Measurements from ENCODE around the gene LIG1. TPM values are rescaled to one million over a fixed set of nuclear protein-coding genes. Genes with fewer than 3 reads are reported as not detected.
"Not testable (repeated sequence)": the region's sequence is repeated elsewhere in the genome, so short reads cannot be mapped to it uniquely, and the experiment has no call there.

The LIG1 gene
- total RNA-seq, 1 donor from 2014 or later: 37.5 TPM

DNA sequence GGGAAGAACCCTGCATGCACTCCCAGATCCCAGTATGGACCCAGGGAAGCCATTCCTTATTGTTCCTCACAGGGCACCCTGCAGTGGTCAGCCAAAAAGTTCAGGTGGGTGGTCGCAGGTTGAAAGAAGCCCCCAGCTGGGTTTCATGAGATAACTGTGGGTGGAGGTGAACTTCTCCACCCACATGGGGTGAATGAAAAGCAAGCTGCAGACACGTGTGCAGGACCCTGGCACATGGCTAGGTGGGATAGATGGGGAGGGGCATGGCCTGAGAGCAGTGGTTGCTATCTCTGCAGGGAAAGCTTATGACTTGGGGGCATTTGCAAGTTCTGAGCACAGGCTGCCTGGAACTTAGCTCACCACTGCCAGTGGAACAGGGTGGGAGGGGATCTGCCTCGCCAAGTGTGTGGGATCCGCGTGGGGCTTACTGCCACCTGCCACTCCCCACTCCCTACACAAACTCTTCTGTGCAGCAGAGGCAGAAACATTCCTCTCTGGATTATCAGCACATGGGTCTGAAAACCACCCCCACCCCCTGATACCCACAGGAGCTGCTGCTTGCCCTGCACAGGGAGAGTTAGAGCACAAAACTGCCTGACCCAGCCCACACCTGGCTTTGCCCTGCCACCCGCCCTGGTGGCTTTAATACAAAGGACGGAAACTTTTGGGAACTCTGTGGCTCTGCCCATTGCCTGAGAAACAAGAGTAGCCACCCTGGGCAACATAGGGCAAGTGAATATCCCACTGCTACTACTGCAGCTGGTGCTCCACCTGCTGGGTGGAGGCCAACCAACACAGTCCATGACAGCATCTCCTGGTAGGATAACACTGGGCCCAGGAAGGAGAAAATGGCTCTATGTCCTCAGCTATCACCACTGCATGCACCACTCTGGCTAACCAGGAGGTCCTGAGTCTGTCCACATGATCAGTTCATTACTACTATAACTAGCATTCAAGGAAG lies 84.0 kb downstream of the LIG1 start:
- no peak for DNase-seq (ENCODE audit: low read depth in 2 of 2)

DNA sequence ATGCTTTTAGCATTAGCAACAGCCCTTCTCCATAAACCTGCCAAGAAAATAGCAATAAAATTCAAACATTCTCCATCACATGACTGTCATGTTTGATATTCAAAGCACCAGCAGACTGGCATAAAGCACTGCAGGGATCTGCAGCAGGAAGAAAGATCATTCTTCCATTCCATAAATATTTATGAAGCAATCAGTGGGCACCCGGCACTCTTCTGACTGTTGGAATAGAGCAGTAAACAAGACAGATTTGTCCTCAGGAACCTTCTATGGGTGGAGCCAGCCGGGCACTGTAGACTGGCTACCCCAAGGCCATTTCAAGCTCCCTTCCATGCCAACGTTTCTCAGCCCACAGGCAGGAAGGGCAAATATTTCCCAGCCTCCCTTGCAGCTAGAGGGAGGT lies 85.1 kb downstream of the LIG1 start:
- no peak for DNase-seq (ENCODE audit: low read depth in 2 of 2)

DNA sequence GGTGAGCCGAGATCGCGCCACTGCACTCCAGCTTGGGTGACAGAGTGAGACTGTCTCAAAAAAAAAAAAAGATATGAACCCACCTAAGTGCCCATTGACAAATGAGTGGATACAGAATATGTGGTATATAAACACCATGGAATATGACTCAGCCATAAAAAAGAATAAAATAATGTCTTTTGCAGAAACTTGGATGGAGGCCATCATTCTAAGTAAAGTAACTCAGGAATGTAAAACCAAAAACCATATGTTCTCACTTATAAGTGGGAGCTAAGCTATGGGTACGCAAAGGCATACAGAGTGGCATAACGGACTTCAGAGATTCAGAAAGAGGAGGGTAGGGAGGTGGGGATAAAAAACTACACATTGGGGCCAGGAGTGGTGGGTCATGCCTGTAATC lies 89.0 kb downstream of the LIG1 start:
- DNase-seq (ENCODE audit: low read depth in 2 of 2): no peak

DNA sequence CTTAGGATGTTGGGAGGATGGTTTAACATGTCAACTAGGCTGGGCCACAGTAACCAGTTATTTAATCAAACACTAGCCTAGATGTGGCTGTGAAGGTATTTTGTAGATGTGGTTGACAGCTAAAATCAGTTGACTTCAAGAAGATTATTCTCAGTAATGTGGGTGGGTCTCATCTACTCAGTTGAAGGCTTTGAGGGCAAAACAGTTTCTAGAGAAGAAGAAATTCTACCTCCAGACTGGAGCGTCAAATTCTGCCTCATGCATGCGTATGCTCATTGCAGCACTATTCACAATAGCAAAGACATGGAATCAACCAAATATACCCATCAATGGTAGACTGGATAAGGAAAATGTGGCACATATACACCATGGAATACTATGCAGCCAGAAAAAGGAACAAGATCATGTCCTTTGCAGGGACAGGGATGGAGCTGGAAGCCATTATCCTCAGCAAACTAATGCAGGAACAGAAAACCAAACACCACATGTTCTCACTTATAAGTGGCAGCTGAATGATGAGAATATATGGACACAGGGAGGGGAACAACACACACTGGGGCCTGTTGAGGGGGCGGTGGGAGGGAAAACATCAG lies 99.9 kb downstream of the LIG1 start:
- DNase-seq (ENCODE audit: low read depth in 2 of 2): not testable (repeated sequence)

DNA sequence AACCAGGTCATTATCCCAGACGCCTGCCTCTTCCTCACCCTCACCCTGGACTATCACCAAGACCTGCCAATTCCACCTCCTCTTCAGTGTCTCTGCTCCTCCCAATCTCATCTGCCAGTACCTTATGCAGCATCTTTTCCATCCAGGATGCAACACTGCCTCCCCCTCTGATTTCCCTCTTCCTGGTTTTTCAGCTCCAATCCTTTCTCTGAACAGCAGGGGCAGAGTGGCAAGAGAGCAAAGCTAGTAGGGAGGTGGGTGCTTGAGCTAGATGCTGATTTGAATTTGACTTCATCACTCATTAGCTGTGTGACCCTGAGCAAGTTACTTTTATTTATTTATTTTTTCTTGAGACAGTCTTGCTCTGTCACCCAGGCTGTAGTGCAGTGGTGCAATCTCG lies 100.7 kb downstream of the LIG1 start:
- DNase-seq (ENCODE audit: low read depth in 2 of 2): no peak

Other genes starting within 250 kb of the LIG1 start
- gene BSPH1, start 178.2 kb downstream of the LIG1 start, total RNA-seq: not detected in 2 replicates
- gene ELSPBP1, start 175.7 kb downstream of the LIG1 start, total RNA-seq: not detected in 2 replicates
- not detected in 2 replicates for gene CABP5, start 126.3 kb downstream of the LIG1 start, total RNA-seq
- 67.7 and 108 TPM in 2 replicates for gene PLA2G4C, start 59.5 kb downstream of the LIG1 start, total RNA-seq
- gene ZSWIM9, start 336 bp upstream of the LIG1 start, total RNA-seq: 2.2 and 3.3 TPM in 2 replicates
- 40.4 and 75.2 TPM in 2 replicates for gene CARD8, start 85.6 kb upstream of the LIG1 start, total RNA-seq
- 0.51 and 0.77 TPM in 2 replicates for gene ZNF114, start 99.7 kb upstream of the LIG1 start, total RNA-seq
- 3.3 and 3.4 TPM in 2 replicates for gene EMP3, start 155.2 kb upstream of the LIG1 start, total RNA-seq
- gene TMEM143, start 193.6 kb upstream of the LIG1 start, total RNA-seq: 1.6 and 1.8 TPM in 2 replicates
- not detected in 2 replicates for gene SYNGR4, start 194.0 kb upstream of the LIG1 start, total RNA-seq
- gene KDELR1, start 221.2 kb upstream of the LIG1 start, total RNA-seq: 35.6 and 52.8 TPM in 2 replicates
- 0.13 and 0.25 TPM in 2 replicates for gene GRIN2D, start 223.3 kb upstream of the LIG1 start, total RNA-seq

Measured in dermis microvascular lymphatic vessel endothelial cell (primary cell).